HepG2 (cell line): ENCODE results near the gene MYOT. TPM values are rescaled to one million over a fixed set of nuclear protein-coding genes. Genes with fewer than 3 reads are reported as not detected.

Experiments used
- ERF ChIP-seq: IDR thresholded peaks from 2 replicates; pipeline ENCODE4 v1.6.1; 2018; ENCODE audit warnings: missing biosample characterization, missing genetic modification reagents
- EZH2 ChIP-seq: conservative IDR thresholded peaks from 2 replicates; pipeline ENCODE4 v1.6.1; 2012; ENCODE audit warnings: mild to moderate bottlenecking, low read depth, low read length, moderate library complexity
- FOXA3 ChIP-seq: IDR thresholded peaks from 2 replicates; pipeline ENCODE4 v1.6.1; 2016; ENCODE audit warnings: missing genetic modification reagents, missing compliant biosample characterization
- PAX8 ChIP-seq: sonication (generic); formaldehyde crosslinking; IDR thresholded peaks from 2 replicates; pipeline ENCODE4 v1.8.0; 2022; ENCODE audit warnings: mild to moderate bottlenecking, missing genetic modification reagents, borderline replicate concordance
- ZNF17 ChIP-seq: sonication (generic); formaldehyde crosslinking; IDR thresholded peaks from 2 replicates; pipeline ENCODE4 v1.5.0; 2020; ENCODE audit warnings: mild to moderate bottlenecking, missing genetic modification reagents
- ZNF577 ChIP-seq: sonication (generic); formaldehyde crosslinking; IDR thresholded peaks from 2 replicates; pipeline ENCODE4 v1.4.0; 2020; ENCODE audit warnings: mild to moderate bottlenecking, low read depth, missing genetic modification reagents, borderline replicate concordance
- polyA plus RNA-seq, 8 experiments: library from polyadenylated mRNA; depleted of rRNA in 3 of 8; stranded (reverse) in 7 of 8; unstranded in 1 of 8; fragments of >200 nt; fragmentation: Illumina TruSeq in 4 of 8; extraction: Trizol in 4 of 8; gene quantifications; 2 replicates each; pipeline versions ENCODE4 v1.2.1 to v1.2.3, GENCODE V29; 2011 to 2016; ENCODE audit warnings: low read depth in 4 of 8, missing spikeins in 1 of 8, mixed read lengths in 1 of 8; ENCODE audit not compliant: insufficient read depth in 1 of 8
- total RNA-seq, 5 experiments: library from RNA; depleted of rRNA; stranded (reverse); fragments of >200 nt; fragmentation: Illumina TruSeq; extraction: Trizol; gene quantifications; 2 replicates each; pipeline ENCODE4 v1.2.3, GENCODE V29; 2016; ENCODE audit warnings: low read depth in 1 of 5
- TF ChIP-seq, protein P1 (sequence below): sonication (generic); formaldehyde crosslinking; IDR thresholded peaks from 2 replicates; pipeline ENCODE4 v1.5.0; 2020; ENCODE audit warnings: mild to moderate bottlenecking, missing genetic modification reagents
- TF ChIP-seq, protein P2 (sequence below): sonication (generic); formaldehyde crosslinking; IDR thresholded peaks from 2 replicates; pipeline ENCODE4 v1.4.0; 2020; ENCODE audit warnings: mild to moderate bottlenecking, missing genetic modification reagents
- TF ChIP-seq, protein P3 (sequence below): sonication (generic); formaldehyde crosslinking; IDR thresholded peaks from 2 replicates; pipeline ENCODE4 v1.4.0; 2020; ENCODE audit warnings: missing genetic modification reagents
- TF ChIP-seq, protein P4 (sequence below): IDR thresholded peaks from 2 replicates; pipeline ENCODE4 v1.4.0; 2020; ENCODE audit warnings: mild to moderate bottlenecking, missing genetic modification reagents
- TF ChIP-seq, protein P5 (sequence below): IDR thresholded peaks from 2 replicates; pipeline ENCODE4 v1.6.1; 2018; ENCODE audit warnings: missing genetic modification reagents, mild to moderate bottlenecking, missing compliant biosample characterization
- TF ChIP-seq, protein P6 (sequence below): sonication (generic); formaldehyde crosslinking; IDR thresholded peaks from 2 replicates; pipeline ENCODE4 v1.5.0; 2020; ENCODE audit warnings: missing genetic modification reagents

The MYOT gene
- total and polyA plus RNA-seq, 2 of the 13 experiments (the other 11 are each of a cell fraction or from before 2014, with no cell fraction given) = not detected

DNA sequence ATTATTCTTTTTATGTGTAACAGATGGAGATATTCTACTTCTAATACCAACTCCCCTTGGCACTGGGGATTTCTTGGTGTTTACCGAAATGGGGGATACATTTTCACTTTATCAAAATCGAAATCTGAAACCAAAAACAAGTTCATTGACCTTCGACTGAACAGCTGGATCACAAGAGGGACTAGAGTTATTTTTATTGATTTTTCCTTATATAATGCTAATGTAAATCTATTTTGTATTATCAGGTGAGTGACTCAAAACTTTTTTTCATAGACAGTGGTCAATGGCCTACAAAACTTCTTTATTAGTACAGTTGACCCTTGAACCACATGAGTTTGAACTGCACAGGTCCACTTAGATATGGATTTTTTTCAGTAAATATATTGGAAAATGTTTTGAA is 31.8 kb downstream of the MYOT start (continued):
- TF ChIP-seq, protein P1, sequence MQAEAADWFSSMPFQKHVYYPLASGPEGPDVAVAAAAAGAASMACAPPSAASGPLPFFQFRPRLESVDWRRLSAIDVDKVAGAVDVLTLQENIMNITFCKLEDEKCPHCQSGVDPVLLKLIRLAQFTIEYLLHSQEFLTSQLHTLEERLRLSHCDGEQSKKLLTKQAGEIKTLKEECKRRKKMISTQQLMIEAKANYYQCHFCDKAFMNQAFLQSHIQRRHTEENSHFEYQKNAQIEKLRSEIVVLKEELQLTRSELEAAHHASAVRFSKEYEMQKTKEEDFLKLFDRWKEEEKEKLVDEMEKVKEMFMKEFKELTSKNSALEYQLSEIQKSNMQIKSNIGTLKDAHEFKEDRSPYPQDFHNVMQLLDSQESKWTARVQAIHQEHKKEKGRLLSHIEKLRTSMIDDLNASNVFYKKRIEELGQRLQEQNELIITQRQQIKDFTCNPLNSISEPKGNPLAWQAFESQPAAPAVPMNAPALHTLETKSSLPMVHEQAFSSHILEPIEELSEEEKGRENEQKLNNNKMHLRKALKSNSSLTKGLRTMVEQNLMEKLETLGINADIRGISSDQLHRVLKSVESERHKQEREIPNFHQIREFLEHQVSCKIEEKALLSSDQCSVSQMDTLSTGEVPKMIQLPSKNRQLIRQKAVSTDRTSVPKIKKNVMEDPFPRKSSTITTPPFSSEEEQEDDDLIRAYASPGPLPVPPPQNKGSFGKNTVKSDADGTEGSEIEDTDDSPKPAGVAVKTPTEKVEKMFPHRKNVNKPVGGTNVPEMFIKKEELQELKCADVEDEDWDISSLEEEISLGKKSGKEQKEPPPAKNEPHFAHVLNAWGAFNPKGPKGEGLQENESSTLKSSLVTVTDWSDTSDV (CRISPR knock-in tag) = no peak
- TF ChIP-seq, protein P2, sequence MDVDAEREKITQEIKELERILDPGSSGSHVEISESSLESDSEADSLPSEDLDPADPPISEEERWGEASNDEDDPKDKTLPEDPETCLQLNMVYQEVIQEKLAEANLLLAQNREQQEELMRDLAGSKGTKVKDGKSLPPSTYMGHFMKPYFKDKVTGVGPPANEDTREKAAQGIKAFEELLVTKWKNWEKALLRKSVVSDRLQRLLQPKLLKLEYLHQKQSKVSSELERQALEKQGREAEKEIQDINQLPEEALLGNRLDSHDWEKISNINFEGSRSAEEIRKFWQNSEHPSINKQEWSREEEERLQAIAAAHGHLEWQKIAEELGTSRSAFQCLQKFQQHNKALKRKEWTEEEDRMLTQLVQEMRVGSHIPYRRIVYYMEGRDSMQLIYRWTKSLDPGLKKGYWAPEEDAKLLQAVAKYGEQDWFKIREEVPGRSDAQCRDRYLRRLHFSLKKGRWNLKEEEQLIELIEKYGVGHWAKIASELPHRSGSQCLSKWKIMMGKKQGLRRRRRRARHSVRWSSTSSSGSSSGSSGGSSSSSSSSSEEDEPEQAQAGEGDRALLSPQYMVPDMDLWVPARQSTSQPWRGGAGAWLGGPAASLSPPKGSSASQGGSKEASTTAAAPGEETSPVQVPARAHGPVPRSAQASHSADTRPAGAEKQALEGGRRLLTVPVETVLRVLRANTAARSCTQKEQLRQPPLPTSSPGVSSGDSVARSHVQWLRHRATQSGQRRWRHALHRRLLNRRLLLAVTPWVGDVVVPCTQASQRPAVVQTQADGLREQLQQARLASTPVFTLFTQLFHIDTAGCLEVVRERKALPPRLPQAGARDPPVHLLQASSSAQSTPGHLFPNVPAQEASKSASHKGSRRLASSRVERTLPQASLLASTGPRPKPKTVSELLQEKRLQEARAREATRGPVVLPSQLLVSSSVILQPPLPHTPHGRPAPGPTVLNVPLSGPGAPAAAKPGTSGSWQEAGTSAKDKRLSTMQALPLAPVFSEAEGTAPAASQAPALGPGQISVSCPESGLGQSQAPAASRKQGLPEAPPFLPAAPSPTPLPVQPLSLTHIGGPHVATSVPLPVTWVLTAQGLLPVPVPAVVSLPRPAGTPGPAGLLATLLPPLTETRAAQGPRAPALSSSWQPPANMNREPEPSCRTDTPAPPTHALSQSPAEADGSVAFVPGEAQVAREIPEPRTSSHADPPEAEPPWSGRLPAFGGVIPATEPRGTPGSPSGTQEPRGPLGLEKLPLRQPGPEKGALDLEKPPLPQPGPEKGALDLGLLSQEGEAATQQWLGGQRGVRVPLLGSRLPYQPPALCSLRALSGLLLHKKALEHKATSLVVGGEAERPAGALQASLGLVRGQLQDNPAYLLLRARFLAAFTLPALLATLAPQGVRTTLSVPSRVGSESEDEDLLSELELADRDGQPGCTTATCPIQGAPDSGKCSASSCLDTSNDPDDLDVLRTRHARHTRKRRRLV = no peak
- TF ChIP-seq FOXA3 (CRISPR knock-in tag) (peak; percentile 64), PAX8 (CRISPR knock-in tag) (no peak), ZNF577 (no peak), EZH2 (no peak), ZNF17 (no peak), ERF (CRISPR knock-in tag) (no peak)
- TF ChIP-seq, protein P3, sequence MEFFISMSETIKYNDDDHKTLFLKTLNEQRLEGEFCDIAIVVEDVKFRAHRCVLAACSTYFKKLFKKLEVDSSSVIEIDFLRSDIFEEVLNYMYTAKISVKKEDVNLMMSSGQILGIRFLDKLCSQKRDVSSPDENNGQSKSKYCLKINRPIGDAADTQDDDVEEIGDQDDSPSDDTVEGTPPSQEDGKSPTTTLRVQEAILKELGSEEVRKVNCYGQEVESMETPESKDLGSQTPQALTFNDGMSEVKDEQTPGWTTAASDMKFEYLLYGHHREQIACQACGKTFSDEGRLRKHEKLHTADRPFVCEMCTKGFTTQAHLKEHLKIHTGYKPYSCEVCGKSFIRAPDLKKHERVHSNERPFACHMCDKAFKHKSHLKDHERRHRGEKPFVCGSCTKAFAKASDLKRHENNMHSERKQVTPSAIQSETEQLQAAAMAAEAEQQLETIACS = no peak
- TF ChIP-seq, protein P4, sequence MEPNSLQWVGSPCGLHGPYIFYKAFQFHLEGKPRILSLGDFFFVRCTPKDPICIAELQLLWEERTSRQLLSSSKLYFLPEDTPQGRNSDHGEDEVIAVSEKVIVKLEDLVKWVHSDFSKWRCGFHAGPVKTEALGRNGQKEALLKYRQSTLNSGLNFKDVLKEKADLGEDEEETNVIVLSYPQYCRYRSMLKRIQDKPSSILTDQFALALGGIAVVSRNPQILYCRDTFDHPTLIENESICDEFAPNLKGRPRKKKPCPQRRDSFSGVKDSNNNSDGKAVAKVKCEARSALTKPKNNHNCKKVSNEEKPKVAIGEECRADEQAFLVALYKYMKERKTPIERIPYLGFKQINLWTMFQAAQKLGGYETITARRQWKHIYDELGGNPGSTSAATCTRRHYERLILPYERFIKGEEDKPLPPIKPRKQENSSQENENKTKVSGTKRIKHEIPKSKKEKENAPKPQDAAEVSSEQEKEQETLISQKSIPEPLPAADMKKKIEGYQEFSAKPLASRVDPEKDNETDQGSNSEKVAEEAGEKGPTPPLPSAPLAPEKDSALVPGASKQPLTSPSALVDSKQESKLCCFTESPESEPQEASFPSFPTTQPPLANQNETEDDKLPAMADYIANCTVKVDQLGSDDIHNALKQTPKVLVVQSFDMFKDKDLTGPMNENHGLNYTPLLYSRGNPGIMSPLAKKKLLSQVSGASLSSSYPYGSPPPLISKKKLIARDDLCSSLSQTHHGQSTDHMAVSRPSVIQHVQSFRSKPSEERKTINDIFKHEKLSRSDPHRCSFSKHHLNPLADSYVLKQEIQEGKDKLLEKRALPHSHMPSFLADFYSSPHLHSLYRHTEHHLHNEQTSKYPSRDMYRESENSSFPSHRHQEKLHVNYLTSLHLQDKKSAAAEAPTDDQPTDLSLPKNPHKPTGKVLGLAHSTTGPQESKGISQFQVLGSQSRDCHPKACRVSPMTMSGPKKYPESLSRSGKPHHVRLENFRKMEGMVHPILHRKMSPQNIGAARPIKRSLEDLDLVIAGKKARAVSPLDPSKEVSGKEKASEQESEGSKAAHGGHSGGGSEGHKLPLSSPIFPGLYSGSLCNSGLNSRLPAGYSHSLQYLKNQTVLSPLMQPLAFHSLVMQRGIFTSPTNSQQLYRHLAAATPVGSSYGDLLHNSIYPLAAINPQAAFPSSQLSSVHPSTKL (CRISPR knock-in tag) = peak; percentile 73
- TF ChIP-seq, protein P5, sequence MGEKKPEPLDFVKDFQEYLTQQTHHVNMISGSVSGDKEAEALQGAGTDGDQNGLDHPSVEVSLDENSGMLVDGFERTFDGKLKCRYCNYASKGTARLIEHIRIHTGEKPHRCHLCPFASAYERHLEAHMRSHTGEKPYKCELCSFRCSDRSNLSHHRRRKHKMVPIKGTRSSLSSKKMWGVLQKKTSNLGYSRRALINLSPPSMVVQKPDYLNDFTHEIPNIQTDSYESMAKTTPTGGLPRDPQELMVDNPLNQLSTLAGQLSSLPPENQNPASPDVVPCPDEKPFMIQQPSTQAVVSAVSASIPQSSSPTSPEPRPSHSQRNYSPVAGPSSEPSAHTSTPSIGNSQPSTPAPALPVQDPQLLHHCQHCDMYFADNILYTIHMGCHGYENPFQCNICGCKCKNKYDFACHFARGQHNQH = no peak
- TF ChIP-seq, protein P6, sequence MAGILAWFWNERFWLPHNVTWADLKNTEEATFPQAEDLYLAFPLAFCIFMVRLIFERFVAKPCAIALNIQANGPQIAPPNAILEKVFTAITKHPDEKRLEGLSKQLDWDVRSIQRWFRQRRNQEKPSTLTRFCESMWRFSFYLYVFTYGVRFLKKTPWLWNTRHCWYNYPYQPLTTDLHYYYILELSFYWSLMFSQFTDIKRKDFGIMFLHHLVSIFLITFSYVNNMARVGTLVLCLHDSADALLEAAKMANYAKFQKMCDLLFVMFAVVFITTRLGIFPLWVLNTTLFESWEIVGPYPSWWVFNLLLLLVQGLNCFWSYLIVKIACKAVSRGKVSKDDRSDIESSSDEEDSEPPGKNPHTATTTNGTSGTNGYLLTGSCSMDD (CRISPR knock-in tag) = no peak
